COR-L47 (cell line): ENCODE data around the gene CDK6.

Source experiments
- DNase-seq: peaks from one replicate; lab custom pipeline; 2025; lab: John Stamatoyannopoulos, UW

The CDK6 gene

GRCh38 chr7:92586841-92587240 is 249.5 kb downstream of the CDK6 start:
- DNase-seq, result no peak

GRCh38 chr7:92586403-92586802 is 250.0 kb downstream of the CDK6 start:
- DNase-seq, result no peak

GRCh38 chr7:92584953-92585352 is 251.4 kb downstream of the CDK6 start:
- no peak for DNase-seq

- no peak for DNase-seq
Measured at GRCh38 chr7:92582948-92583347, 253.4 kb downstream of the CDK6 start.

GRCh38 chr7:92576296-92576695 is 260.1 kb downstream of the CDK6 start:
- no peak for DNase-seq

GRCh38 chr7:92569137-92569536 is 267.2 kb downstream of the CDK6 start:
- DNase-seq, result no peak

- DNase-seq, result no peak
Measured at GRCh38 chr7:92567460-92567859, 268.9 kb downstream of the CDK6 start.

- DNase-seq, result no peak
Measured at GRCh38 chr7:92563345-92563744, 273.0 kb downstream of the CDK6 start.

GRCh38 chr7:92560602-92561001 is 275.8 kb downstream of the CDK6 start:
- no peak for DNase-seq

GRCh38 chr7:92557808-92558362 is 278.5 kb downstream of the CDK6 start:
- no peak for DNase-seq

- no peak for DNase-seq
Measured at GRCh38 chr7:92557249-92557648, 279.1 kb downstream of the CDK6 start.
